OCI-LY7 (cell line): ENCODE measurements around the gene ARHGAP30. TPM values are rescaled to one million over a fixed set of nuclear protein-coding genes. Genes with fewer than 3 reads are reported as not detected.
"Not testable (repeated sequence)": the region's sequence is repeated elsewhere in the genome, so short reads cannot be mapped to it uniquely, and the experiment has no call there.

Experiments used
- BruUV-seq: library from RNA; stranded (reverse); fragments of 400-500 nt; replicated peaks from 2 replicates; lab custom pipeline; 2021; lab: Mats Ljungman, UMichigan
- CTCF ChIA-PET: fragments of 300-600 bp; sonication (Branson Sonifier 250); formaldehyde crosslinking; loops from one replicate; lab custom pipeline; 2022; ENCODE audit warnings: antibody characterized with exemption; ENCODE audit not compliant: unreplicated experiment; lab: Charles Lee
- POLR2A ChIA-PET: fragments of 300-600 bp; sonication (Branson Sonifier 250); formaldehyde crosslinking; loops from one replicate; lab custom pipeline; 2022; ENCODE audit warnings: antibody characterized with exemption; lab: Charles Lee
- DNase-seq: peaks from one replicate; pipeline ENCODE4 v3.0.0-alpha.2; 2015; ENCODE audit warnings: low spot score
- H2AFZ ChIP-seq: fragments of 200-600 bp; sonication (generic), shearing (Covaris generic); 2 replicates; pipeline ENCODE4 v1.6.1; 2014; ENCODE audit warnings: mild to moderate bottlenecking, antibody characterized with exemption, low read length, moderate library complexity
- H3K27ac ChIP-seq: fragments of 200-600 bp; sonication (generic); 2 replicates; pipeline ENCODE4 v1.5.1; 2014; ENCODE audit warnings: mixed run types, low read depth, mild to moderate bottlenecking, moderate library complexity, low read length, inconsistent platforms; ENCODE audit not compliant: poor library complexity, severe bottlenecking
- H3K36me3 ChIP-seq: fragments of 200-600 bp; sonication (generic); 2 replicates; pipeline ENCODE4 v1.6.1; 2014; ENCODE audit warnings: mild to moderate bottlenecking, antibody characterized with exemption, low read length, moderate library complexity, mixed read lengths; ENCODE audit not compliant: insufficient read depth
- H3K4me1 ChIP-seq: fragments of 200-600 bp; sonication (generic); 2 replicates; pipeline ENCODE4 v1.5.1; 2014; ENCODE audit warnings: mild to moderate bottlenecking, low read length; ENCODE audit not compliant: insufficient read depth, poor library complexity, severe bottlenecking
- H3K4me2 ChIP-seq: fragments of 200-600 bp; sonication (generic); 2 replicates; pipeline ENCODE4 v1.6.1; 2014; ENCODE audit warnings: mild to moderate bottlenecking, low read length
- H3K4me3 ChIP-seq: fragments of 200-600 bp; sonication (generic); 2 replicates; pipeline ENCODE4 v1.5.1; 2014; ENCODE audit warnings: mild to moderate bottlenecking, low read depth, low read length; ENCODE audit not compliant: poor library complexity, severe bottlenecking
- H3K79me2 ChIP-seq: fragments of 200-600 bp; sonication (generic); 2 replicates; pipeline ENCODE4 v1.6.1; 2016; ENCODE audit warnings: low read depth, mild to moderate bottlenecking, low read length, moderate library complexity, mixed read lengths; ENCODE audit not compliant: insufficient read depth
- H3K9me2 ChIP-seq: fragments of 200-600 bp; sonication (generic); 2 replicates; pipeline ENCODE4 v1.6.1; 2016; ENCODE audit warnings: mild to moderate bottlenecking, low read length, mixed read lengths; ENCODE audit not compliant: insufficient read depth
- H3K9me3 ChIP-seq: fragments of 200-600 bp; sonication (generic); 2 replicates; pipeline ENCODE4 v1.6.1; 2014; ENCODE audit warnings: mild to moderate bottlenecking, mixed run types, low read length, mixed read lengths
- H4K20me1 ChIP-seq: fragments of 200-600 bp; sonication (generic); 2 replicates; pipeline ENCODE4 v1.6.1; 2014; ENCODE audit warnings: mild to moderate bottlenecking, antibody characterized with exemption, low read length, moderate library complexity, mixed read lengths; ENCODE audit not compliant: insufficient read depth
- CTCF ChIP-seq: fragments of 200-600 bp; sonication (generic); conservative IDR thresholded peaks from 2 replicates; pipeline ENCODE4 v1.5.1; 2014; ENCODE audit warnings: mild to moderate bottlenecking, antibody characterized with exemption, low read length, moderate library complexity, mixed read lengths
- EZH2phosphoT487 ChIP-seq: fragments of 200-600 bp; sonication (generic); IDR thresholded peaks from 2 replicates; pipeline ENCODE4 v1.6.1; 2018; ENCODE audit warnings: low read depth, borderline replicate concordance, mild to moderate bottlenecking, mixed run types, antibody characterized with exemption, low read length, moderate library complexity, mixed read lengths
- intact Hi-C: fragments of 100-400 bp; cut with micrococcal nuclease; formaldehyde crosslinking; loops from one replicate; pipeline ENCODE4 v1.10.0; 2022; ENCODE audit not compliant: unreplicated experiment
- total RNA-seq, 2 experiments: library from RNA; depleted of rRNA in 1 of 2; stranded (reverse); fragments of >200 nt in 1 of 2; shearing (Covaris generic) in 1 of 2; gene quantifications; 2 replicates each; pipeline ENCODE4 v1.2.3, GENCODE V29; 2014 to 2022

Gene ARHGAP30
- total RNA-seq, 2 experiments from 2014 or later, result 56.2 to 101 TPM

- H3K4me1 ChIP-seq, result peaks cover 30% of the 10 kb centered on the region
These were observed 3.0 kb downstream of the ARHGAP30 start for GRCh38 chr1:161066694-161067093.

GRCh38 chr1:161065681-161066080, 4.0 kb downstream of the ARHGAP30 start:
- Histone ChIP-seq H3K36me3 (peaks cover 47% of the 10 kb centered on the region), H3K79me2 (peaks cover 68% of the 10 kb centered on the region), H3K4me1 (peaks cover 24% of the 10 kb centered on the region)
- intact Hi-C loops, H3K9me2 ChIP-seq, H4K20me1 ChIP-seq, BruUV-seq, H3K27ac ChIP-seq, DNase-seq, H2AFZ ChIP-seq, H3K4me3 ChIP-seq, CTCF ChIA-PET, H3K4me2 ChIP-seq, H3K9me3 ChIP-seq: not testable (repeated sequence)
- POLR2A ChIA-PET, result interaction anchor here (0.6 kb wide), 1 partner anchor 51 kb away, joined by 3 read pairs; no protein-coding TSS in a partner anchor

More at GRCh38 chr1:161066694-161067093, 3.0 kb downstream of the ARHGAP30 start:
- CTCF ChIA-PET, result no interaction called here
- Histone ChIP-seq H3K36me3 (peaks cover 44% of the 10 kb centered on the region), H4K20me1 (peaks cover 6% of the 10 kb centered on the region; the same call in 1 of the 2 replicates), H3K79me2 (peaks cover 65% of the 10 kb centered on the region), H3K4me2 (peak overlapping the region; percentile 18; the same call in 1 of the 2 replicates), H3K4me3 (no peak overlapping the region), H3K9me3 (no peaks in the 10 kb centered on the region), H2AFZ (no peak overlapping the region), H3K27ac (no peak overlapping the region), H3K9me2 (no peaks in the 10 kb centered on the region)
- TSS peak; percentile 30 for BruUV-seq
- DNase-seq, result no peak
- TF ChIP-seq CTCF (no peak), EZH2phosphoT487 (no peak)
- intact Hi-C loops, result no loop called here
- POLR2A ChIA-PET, result no interaction called here

- BruUV-seq, H3K4me3 ChIP-seq, CTCF ChIA-PET, H4K20me1 ChIP-seq, H3K4me2 ChIP-seq, intact Hi-C loops, DNase-seq, POLR2A ChIA-PET, H2AFZ ChIP-seq, H3K9me3 ChIP-seq, H3K27ac ChIP-seq, H3K9me2 ChIP-seq: not testable (repeated sequence)
- Histone ChIP-seq H3K36me3 (peaks cover 59% of the 10 kb centered on the region), H3K4me1 (peaks cover 16% of the 10 kb centered on the region), H3K79me2 (peaks cover 61% of the 10 kb centered on the region)
These were observed 5.8 kb downstream of the ARHGAP30 start for GRCh38 chr1:161063936-161064335.
